UCSD-AML1 (cell line): ENCODE results near the gene TTC4.

Experiments
- DNase-seq: peaks from one replicate; lab custom pipeline; 2025; ENCODE audit not compliant: unreplicated experiment; lab: John Stamatoyannopoulos, UW

The TTC4 gene

DNA sequence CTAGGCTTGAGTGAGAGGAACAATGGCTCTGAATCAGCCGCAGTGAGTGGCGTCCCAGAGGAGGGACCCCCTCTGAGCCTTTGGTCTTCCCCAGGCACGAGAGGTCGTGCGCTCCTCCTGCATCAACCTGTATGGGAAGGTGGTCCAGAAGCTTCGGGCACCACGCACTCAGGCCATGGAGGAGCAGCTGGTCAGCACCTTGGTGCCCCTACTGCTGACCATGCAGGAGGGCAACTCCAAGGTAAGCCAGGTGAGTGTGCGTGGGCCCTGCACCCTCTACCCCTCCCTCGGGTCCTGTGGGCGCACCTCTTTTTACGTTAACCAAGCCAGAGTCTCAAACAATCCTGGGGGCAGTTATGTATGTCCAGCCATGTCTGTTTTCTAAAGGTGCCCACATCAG lies 13.7 kb upstream of the TTC4 start:
- DNase-seq, result no peak

DNA sequence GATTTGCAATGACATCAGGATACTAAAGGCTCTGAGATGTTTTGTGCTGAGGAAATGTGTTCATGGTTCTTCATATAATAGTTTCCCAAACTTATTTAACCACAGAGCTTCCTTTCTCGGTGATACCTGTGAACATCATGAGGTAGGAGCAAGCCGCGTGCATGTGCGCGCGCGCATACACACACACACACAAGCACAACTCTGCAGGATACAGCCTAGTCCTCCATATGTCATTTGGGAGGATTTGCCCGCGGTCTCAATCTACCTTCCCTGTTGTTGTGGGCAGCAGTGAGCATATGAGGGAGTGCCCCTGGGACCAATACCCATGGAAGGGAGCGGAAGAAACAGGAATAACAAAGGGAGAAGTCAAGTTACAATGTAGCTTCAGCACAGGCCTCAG lies 12.2 kb upstream of the TTC4 start:
- no peak for DNase-seq

DNA sequence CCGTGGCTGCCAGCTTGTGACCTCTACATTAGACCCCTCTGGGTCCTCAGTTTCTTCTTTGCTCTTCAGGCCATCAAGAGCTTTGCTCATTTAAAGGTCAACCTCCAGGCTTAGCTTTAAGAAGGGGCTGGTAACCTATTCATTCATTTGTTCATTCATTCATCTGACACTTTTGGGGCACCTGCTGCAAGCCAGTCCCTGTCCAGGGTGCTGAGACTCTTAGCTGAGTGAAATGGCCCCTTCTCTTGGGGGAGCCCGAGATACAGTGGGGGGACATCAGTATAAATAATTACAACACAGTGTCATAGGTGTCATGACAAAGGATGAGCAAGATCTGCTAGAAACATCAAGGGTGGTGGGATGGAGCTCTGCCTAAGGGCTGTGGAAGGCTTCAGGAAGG lies 10.5 kb upstream of the TTC4 start:
- no peak for DNase-seq

DNA sequence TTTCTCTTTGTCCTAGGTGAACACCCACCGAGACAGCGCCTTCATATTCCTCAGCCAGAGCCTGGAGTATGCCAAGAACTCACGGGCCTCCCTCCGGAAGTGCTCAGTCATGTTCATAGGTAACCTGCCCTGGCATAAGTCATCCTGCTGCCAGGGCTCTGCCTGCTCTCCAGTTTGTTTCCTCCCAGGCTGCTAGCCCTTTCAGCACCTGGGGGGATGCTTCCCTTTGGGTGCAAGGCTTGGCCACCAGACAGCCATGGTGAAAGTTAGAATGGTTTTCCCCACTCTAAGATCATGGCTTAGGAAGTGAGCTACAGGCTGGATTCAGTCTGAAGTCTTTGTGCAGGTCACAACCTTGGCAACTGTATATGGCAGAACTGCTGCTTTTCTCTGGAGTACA lies 9.2 kb upstream of the TTC4 start:
- no peak for DNase-seq

DNA sequence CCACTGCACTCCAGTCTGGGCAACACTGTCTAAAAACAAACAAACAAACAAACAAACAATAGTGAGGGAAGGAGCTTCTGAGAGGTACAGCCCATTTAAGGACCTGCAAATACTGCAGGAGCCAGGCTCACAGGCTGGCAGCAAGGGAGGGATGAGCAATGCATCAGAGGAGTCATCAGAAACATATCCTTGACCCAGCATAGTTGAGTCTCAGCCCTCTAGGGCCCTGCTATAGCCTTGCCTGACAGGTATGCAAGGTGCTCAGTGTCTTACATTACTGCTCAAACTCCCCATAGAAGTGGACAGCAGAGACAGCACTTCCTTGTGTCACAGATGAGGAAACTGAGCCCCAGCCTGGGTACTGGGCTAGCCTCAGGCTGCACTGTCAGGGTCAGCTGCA lies 7.3 kb upstream of the TTC4 start:
- no peak for DNase-seq

GRCh38 chr1:54709547-54710292 lies 5.9 kb upstream of the TTC4 start:
- DNase-seq, result no peak

GRCh38 chr1:54710434-54710833 lies 5.2 kb upstream of the TTC4 start:
- no peak for DNase-seq

GRCh38 chr1:54710841-54711240 lies 4.8 kb upstream of the TTC4 start:
- DNase-seq, result no peak

- no peak for DNase-seq
Measured at GRCh38 chr1:54711536-54711935, 4.1 kb upstream of the TTC4 start.

DNA sequence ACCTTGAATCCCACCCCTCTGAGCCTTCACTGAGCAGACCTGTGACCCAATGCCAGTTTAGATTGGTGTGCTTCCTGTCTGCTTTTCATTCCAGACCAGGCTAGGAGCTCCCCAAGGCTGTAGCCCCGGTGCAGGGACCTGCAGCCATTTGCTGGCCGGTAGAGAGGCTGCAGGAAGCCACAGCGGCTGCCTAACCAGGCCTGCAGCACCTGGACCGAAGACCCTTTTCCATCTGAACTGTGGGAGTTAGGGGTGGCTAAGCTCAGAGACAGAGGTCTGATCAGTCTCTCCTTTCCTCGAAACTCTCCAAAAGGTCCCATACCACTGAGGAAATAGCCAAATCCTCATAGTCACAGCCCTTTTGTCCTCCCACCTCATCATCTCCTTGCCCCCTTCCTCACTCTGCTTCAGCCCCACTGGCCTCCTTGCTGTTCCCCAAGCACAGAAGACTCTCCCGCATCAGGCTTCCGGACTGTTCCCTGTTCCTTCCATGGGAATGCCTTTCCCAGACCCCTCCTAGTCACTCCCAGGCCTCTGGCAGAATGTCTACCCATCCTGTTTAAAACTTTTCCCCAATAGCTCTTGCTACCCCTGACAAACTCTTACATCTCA lies 674 bp upstream of the TTC4 start:
- DNase-seq, result no peak

DNA sequence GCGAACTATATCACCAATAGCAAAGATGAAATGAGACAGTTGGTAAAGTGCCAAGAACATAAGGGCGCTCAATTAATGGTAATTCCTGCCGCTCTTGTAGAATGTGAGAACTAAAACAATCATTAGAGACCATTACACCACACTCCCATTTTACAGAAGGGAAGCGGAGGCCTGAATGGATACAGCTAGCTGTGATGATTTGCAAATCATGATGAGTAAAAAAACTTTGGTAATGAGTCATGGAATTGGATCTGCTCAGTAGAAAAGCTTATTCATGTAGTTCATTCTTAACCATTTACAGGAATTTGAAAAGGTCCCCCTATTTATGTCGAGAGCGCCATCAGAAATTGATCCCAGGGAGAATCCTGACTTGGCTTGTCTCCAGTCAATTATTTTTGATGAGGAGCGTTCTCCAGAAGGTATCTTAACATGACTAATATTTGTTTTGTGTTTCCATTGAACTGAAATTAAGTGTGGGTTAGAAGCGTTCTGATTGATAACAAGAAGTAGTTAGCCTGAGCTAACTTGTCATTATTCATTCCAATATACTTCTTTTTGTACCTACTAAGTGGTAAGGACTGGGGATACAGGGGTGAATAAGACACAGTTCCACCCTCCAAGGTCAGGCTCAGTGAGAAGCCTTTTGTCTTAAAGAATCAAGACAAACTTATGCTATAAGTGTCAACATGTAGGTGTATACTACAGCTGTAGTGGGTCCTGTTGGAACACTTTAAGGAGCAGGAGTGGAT lies 812 bp downstream of the TTC4 start:
- no peak for DNase-seq

DNA sequence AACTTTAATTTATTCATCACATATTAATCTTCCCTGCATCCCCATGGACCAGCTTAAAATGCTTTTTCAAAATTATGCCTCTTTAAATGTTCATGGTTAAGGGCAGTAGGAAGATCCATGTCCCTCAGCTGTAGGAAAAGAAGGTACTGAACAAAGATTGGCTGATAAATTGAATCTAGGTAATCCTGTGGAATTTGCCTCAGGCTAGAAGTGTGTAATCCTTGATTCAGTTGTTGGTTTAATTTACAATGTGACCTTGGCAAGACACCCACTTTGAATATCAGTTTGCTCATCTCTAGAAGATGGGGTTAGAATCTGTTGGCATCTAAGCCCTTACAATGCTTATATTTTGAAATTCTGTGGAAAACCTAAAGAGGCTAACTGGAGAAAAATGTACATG lies 6.1 kb downstream of the TTC4 start:
- DNase-seq, result no peak

DNA sequence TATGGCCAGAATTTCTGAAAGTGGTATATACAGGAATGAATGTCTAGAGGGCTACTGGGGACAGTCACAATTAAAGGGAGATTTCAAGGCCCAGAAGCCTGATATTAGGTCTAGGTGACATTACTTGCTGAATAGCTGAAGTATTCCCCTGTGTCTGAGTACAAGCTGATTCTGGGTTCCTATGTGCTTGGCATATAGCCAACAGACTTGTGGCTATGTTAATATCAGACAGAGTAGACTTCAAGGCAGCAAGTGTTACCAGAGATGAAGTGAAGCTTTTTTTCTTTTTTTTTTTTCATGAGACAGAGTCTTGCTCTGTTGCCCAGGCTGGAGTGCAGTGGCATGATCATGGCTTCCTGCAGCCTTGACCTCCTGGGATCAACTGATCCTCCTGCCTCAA lies 8.3 kb downstream of the TTC4 start:
- no peak for DNase-seq

DNA sequence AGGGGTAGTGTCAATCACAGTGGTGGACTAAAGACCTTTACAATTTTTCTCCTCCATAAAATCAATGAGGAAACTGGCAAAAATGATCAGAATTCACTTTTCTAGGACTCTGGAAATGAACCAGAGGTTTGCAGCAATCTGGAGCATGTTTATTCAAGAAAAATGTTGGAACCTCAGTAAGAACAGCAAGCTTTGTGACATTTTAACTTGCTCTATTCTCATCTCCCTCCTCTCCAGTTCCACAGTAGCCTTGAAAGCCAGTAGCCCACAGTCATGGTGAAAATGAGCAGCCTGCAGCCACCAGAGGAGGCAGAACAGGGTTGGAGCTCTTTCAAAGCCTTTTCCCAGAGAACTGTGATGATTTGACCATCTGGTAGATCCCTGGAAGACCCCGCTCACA lies 9.1 kb downstream of the TTC4 start:
- DNase-seq, result no peak

DNA sequence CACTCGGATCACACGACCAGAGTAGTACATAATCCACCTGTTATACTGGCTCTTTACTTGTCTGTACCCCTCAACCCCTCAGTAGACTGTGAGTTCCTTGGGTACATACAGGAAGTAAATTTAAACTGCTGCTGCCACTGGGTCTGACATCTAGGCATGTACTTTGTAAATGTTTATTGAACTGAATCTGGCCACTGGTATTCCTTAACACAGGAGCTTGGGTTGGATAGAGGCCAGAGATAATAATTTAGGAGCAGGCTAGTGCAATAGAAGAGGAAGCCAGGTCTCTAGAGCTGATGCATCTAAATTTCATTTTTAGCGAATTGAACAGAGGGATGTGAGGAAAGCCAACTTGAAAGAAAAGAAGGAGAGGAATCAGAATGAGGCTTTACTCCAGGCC lies 12.4 kb downstream of the TTC4 start:
- DNase-seq, result no peak

DNA sequence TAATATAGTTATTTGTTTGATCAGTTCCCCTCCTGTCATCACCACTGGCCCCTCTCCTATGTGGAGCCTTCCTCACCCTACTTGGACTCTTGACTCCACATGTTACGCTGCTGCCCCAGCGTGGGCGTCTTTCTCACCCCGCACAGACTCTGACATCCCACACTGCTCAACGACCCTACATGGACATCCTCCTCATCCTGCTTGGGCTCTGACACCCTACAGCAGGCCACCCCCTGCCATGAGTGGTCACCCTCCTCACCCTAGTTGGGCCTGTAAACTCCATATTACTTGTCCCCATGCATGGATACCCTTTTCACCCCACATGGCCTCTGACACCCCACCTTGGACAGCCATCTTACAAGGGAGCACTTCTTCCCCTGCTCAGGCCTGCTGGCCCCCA lies 21.0 kb downstream of the TTC4 start:
- DNase-seq, result no peak

- no peak for DNase-seq
Measured at GRCh38 chr1:54738244-54738643, 22.6 kb downstream of the TTC4 start.

DNA sequence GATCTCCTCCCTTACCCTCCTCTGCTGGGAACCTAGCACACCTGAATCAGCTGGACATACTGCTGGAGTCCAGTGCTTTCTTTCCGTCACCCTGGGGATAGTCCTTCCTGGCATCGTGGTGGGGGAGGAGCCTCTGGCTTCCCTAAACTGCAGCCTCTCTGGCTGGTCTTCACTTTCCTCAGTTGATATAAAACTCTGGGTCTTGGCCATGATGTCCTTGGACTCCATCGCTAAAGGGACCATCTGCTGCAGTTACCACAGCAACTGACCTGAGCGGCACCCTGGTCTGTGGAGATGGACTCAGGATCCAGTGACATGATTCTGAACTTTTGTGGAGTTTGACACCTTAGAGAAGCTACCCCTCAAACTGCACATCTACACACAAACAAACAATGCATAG lies 25.9 kb downstream of the TTC4 start:
- no peak for DNase-seq

GRCh38 chr1:54742282-54742681 lies 26.6 kb downstream of the TTC4 start:
- no peak for DNase-seq

GRCh38 chr1:54743416-54744226 lies 28.0 kb downstream of the TTC4 start:
- DNase-seq, result no peak

DNA sequence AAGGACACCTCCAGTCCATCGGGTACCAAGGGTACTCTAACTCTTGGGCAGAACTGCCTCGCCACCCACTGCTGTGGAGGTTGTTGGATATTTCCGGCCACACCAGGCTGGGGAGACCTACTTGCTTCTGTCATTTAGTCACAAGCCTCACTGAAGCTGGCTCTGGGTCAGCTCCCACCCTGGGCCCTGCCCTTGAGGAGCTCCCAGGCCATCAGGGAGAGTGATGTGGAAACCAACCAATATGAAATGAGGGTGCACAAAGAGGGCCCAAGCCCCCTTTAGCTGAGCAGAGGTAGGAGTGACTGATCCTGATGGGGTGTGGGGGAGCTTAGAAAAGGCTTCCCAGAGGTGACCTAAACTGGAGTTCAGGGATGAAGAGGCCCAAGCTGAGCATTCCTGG lies 29.0 kb downstream of the TTC4 start:
- DNase-seq, result no peak

DNA sequence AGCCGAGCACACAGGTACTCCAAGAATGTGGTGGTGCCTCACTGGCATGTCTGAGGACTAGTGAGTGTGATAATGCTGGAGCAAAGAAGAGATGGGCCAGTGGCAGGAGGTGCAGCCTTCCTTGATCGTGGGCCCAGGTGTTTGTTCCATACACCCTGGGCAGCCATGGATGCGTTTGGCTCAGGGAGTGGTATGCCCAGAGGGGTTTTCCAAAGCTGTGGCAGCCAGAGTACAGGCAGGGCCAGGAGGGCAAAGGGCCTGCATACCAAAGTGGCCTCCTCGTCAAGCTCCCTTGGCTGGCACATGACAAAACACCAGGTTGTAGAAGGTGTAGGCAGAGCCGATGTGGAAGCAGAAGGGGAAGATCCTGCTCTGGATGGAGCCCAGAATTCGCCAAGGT lies 29.6 kb downstream of the TTC4 start:
- no peak for DNase-seq
